ENCODE measurements around the gene MYH7. TPM values are rescaled to one million over a fixed set of nuclear protein-coding genes. Genes with fewer than 3 reads are reported as not detected.

Gene MYH7
- total RNA-seq, 1 donor from 2014 or later: not detected

DNA sequence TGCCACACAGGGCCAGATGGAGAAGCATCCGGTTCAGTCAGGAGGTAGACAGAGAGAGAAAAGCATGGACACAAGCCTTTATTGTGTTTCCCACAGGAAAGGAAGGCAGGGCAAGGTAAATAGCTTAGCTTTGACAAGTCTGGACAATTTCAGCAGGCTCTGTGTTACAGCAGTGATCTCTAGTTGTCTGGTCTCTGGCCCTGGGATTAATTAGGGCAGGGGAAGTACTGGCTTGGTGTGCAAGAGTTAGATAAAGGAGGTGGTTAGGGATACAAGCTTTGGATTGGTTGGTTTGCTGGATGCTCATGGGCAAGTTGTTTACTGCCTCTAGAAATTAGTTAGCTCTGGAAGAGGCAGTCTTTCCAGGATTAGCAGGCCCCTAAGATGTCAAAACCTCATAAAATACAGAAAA is 19.0 kb upstream of the MYH7 start:
- no peaks in the 10 kb centered on the region for H3K36me3 Mint-ChIP-seq (ENCODE audit: insufficient read depth)
- no peak for DNase-seq (ENCODE audit: low spot score, unreplicated experiment)
- no peak overlapping the region for H3K27ac Mint-ChIP-seq
- TF ChIP-seq, protein P1, sequence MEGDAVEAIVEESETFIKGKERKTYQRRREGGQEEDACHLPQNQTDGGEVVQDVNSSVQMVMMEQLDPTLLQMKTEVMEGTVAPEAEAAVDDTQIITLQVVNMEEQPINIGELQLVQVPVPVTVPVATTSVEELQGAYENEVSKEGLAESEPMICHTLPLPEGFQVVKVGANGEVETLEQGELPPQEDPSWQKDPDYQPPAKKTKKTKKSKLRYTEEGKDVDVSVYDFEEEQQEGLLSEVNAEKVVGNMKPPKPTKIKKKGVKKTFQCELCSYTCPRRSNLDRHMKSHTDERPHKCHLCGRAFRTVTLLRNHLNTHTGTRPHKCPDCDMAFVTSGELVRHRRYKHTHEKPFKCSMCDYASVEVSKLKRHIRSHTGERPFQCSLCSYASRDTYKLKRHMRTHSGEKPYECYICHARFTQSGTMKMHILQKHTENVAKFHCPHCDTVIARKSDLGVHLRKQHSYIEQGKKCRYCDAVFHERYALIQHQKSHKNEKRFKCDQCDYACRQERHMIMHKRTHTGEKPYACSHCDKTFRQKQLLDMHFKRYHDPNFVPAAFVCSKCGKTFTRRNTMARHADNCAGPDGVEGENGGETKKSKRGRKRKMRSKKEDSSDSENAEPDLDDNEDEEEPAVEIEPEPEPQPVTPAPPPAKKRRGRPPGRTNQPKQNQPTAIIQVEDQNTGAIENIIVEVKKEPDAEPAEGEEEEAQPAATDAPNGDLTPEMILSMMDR (IDR thresholded peaks at IDR 0.05; ENCODE audit: unreplicated experiment): no peak
- H3K4me1 Mint-ChIP-seq (ENCODE audit: low read depth): no peaks in the 10 kb centered on the region
- H3K9me3 Mint-ChIP-seq (ENCODE audit: low read depth): no peaks in the 10 kb centered on the region
- H3K27me3 Mint-ChIP-seq: peaks cover 5% of the 10 kb centered on the region
- H3K4me3 Mint-ChIP-seq (ENCODE audit: low read depth): no peak overlapping the region

DNA sequence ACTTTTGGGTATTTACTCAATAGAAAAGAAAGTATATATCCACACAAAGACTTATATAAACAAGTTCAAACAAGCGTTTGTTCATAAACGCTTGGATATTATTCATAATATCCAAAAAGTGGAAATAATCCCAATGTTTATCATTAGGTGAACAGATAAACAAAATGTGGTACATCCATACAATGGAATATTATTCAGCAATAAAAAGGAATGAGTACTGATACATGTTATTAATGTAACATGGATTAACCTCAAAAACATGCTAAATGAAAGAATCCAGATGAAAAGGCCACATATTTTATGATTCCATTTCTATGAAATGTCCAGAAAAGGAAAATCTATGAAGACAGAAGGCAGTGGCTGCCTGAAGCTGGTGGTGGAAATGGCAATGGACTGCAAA is 16.8 kb upstream of the MYH7 start:
- no peaks in the 10 kb centered on the region for H3K9me3 Mint-ChIP-seq (ENCODE audit: low read depth)
- peaks cover 11% of the 10 kb centered on the region for H3K27me3 Mint-ChIP-seq
- DNase-seq (ENCODE audit: low spot score, unreplicated experiment): no peak

DNA sequence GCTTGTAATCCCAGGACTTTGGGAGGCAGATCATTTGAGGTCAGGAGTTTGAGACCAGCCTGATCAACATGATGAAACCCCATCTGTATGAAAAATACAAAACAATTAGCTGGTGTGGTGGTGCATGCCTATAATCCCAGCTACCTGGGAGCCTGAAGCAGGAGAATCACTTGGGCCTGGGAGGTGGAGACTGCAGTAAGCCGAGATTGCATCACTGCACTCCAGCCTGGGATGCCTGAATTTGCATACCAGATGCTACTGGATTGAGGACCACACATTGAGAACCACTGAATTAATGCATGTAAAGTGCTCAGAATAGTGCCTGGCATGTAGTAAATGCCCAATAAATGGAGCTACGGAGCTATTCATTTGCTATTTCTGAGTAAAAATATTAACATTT is 14.9 kb upstream of the MYH7 start:
- H3K36me3 Mint-ChIP-seq (ENCODE audit: insufficient read depth): no peaks in the 10 kb centered on the region
- no peaks in the 10 kb centered on the region for H3K9me3 Mint-ChIP-seq (ENCODE audit: low read depth)
- peaks cover 11% of the 10 kb centered on the region for H3K27me3 Mint-ChIP-seq
- no peak overlapping the region for H3K27ac Mint-ChIP-seq
- TF ChIP-seq, protein P1 (IDR thresholded peaks at IDR 0.05; ENCODE audit: unreplicated experiment): no peak
- peaks cover 10% of the 10 kb centered on the region for H3K4me1 Mint-ChIP-seq (ENCODE audit: low read depth)
- no peak for DNase-seq (ENCODE audit: low spot score, unreplicated experiment)
- no peak overlapping the region for H3K4me3 Mint-ChIP-seq (ENCODE audit: low read depth)

More for the DNA sequence above, 16.8 kb upstream of the MYH7 start:
- H3K4me1 Mint-ChIP-seq (ENCODE audit: low read depth): peaks cover 9% of the 10 kb centered on the region
- TF ChIP-seq, protein P1 (IDR thresholded peaks at IDR 0.05; ENCODE audit: unreplicated experiment): no peak
- H3K27ac Mint-ChIP-seq: no peak overlapping the region
- no peak overlapping the region for H3K4me3 Mint-ChIP-seq (ENCODE audit: low read depth)
- H3K36me3 Mint-ChIP-seq (ENCODE audit: insufficient read depth): no peaks in the 10 kb centered on the region

DNA sequence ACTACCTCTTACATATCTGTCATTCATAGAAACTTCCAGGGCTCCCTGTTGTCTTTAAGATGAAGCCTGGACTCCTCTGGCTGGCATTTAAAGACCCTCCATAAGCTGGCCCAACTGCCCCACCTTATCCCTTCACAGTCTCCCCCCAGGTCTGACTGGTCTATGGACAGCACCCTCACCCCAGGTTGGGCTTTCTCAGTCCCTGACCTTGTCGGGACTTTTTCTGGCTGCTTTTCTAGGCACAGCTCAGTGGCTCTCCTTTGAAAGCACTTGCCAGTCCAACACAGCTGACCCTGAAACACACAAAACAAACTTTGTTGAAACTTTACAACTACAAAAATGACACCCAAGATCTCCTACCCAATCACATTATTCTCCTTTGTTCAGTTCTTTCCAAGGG is 13.9 kb upstream of the MYH7 start:
- no peak overlapping the region for H3K27ac Mint-ChIP-seq
- no peaks in the 10 kb centered on the region for H3K9me3 Mint-ChIP-seq (ENCODE audit: low read depth)
- no peaks in the 10 kb centered on the region for H3K36me3 Mint-ChIP-seq (ENCODE audit: insufficient read depth)
- H3K27me3 Mint-ChIP-seq: peaks cover 11% of the 10 kb centered on the region
- TF ChIP-seq, protein P1 (IDR thresholded peaks at IDR 0.05; ENCODE audit: unreplicated experiment): no peak
- peaks cover 10% of the 10 kb centered on the region for H3K4me1 Mint-ChIP-seq (ENCODE audit: low read depth)
- no peak for DNase-seq (ENCODE audit: low spot score, unreplicated experiment)
- no peak overlapping the region for H3K4me3 Mint-ChIP-seq (ENCODE audit: low read depth)

DNA sequence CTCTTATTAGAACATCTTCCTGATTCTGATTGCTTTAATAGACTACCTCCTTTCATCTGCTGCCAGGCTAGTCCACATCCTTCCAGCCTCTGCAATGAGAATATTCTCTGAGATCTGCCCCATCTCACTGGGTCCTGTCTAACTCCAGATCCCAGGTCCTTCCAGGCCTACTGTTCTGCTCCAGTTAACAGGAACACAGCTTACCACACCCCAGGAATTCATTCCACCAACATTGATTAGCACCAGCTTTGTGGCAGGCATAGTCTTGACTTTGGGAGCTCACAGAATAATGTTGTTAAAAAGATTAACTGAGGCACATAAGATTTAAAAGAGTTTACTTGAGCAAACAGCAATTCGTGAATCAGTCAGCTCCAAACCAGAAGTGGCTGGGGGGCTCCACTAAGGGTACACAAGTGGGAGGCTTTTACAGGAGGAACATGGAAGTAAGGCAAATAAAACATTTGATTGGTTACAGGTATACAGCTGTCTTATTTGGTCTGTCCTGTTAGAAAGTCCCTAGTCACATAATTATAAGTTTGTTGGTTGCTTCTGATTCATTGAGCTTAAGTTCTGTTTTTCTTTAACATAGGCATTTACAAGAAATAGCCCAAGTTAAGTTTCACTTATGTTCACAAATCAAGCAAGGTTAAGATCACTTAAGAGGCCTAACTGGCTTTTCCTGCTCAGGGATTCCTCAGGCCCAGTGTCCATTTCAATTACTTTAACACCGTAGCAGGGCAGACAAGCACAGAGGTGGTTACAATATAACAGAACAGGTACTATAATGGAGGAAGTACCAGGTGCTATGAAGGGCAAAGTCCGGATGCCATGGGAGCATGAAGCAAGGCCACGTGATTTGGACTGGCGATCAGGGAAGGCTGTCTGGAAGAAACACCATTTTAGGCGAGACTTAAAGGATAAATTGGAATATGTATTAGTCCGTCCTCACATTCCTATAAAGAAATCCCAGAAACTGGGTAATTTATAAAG is 12.2 kb upstream of the MYH7 start:
- peaks cover 11% of the 10 kb centered on the region for H3K27me3 Mint-ChIP-seq
- peak overlapping the region; percentile 30 for H3K27ac Mint-ChIP-seq
- H3K4me3 Mint-ChIP-seq (ENCODE audit: low read depth): no peak overlapping the region
- DNase-seq (ENCODE audit: low spot score, unreplicated experiment): no peak
- no peaks in the 10 kb centered on the region for H3K9me3 Mint-ChIP-seq (ENCODE audit: low read depth)
- peaks cover 10% of the 10 kb centered on the region for H3K4me1 Mint-ChIP-seq (ENCODE audit: low read depth)
- H3K36me3 Mint-ChIP-seq (ENCODE audit: insufficient read depth): no peaks in the 10 kb centered on the region
- TF ChIP-seq, protein P1 (IDR thresholded peaks at IDR 0.05; ENCODE audit: unreplicated experiment): no peak
